ENCODE results near the gene PRLR. TPM values are rescaled to one million over a fixed set of nuclear protein-coding genes. Genes with fewer than 3 reads are reported as not detected.

Gene PRLR
- total and polyA plus RNA-seq, 9 of the 15 experiments (the other 6 are each of a cell fraction or from before 2014, with no cell fraction given) = 0.02 TPM; not detected in 8

GRCh38 chr5:35127006-35127405, 103.3 kb downstream of the PRLR start:
- H3K9ac ChIP-seq (ENCODE audit: insufficient read depth in 1 of 2, low read depth in 2 of 2, low read length in 2 of 2) = no peak overlapping the region
- H3K27ac ChIP-seq (ENCODE audit: extremely low read depth, low read depth, low read length) = no peak overlapping the region
- no TSS peak for BruUV-seq (replicated peaks)
- H3K9me3 ChIP-seq (replicated peaks; ENCODE audit: control insufficient read depth, insufficient read depth, low read depth, low read length) = no peaks in the 10 kb centered on the region
- no peaks in the 10 kb centered on the region for H3K4me1 ChIP-seq (replicated peaks in 1 of 2; ENCODE audit: control insufficient read depth in 2 of 2, insufficient read depth in 2 of 2, low read length in 2 of 2)
- H3K79me2 ChIP-seq (ENCODE audit: control insufficient read depth, insufficient read depth, low read length) = no peaks in the 10 kb centered on the region
- in situ Hi-C loops (cut with MboI) = no loop called here
- ATAC-seq (no peak), FAIRE-seq (no peak), DNase-seq (ENCODE audit: extremely low read depth in 1 of 4, low spot score in 3 of 4) (no peak)
- no peak overlapping the region for H3K4me2 ChIP-seq (ENCODE audit: insufficient read depth, low read length)
- no peak overlapping the region for H2AFZ ChIP-seq (ENCODE audit: low read depth, low read length)
- H3K27me3 ChIP-seq (ENCODE audit: control insufficient read depth in 2 of 2, insufficient read depth in 2 of 2, low read length in 2 of 2) = no peaks in the 10 kb centered on the region
- intact Hi-C loops (cut with micrococcal nuclease) = no loop called here
- CTCF ChIA-PET (ENCODE audit: low intra/inter-chr PET ratio) = no interaction called here
- 6% methylated on average over 1 of the region's 1 CpG for WGBS (ENCODE audit: insufficient coverage, low coverage, missing lambda C conversion rate)
- H3K36me3 ChIP-seq (ENCODE audit: control insufficient read depth, insufficient read depth, low read length) = no peaks in the 10 kb centered on the region
- POLR2A ChIA-PET = no interaction called here
- H3K9me1 ChIP-seq (ENCODE audit: control insufficient read depth, insufficient read depth, low read length) = no peaks in the 10 kb centered on the region
- H4K20me1 ChIP-seq (replicated peaks; ENCODE audit: control insufficient read depth, insufficient read depth, low read length) = no peaks in the 10 kb centered on the region
- no peak overlapping the region for H3K4me3 ChIP-seq
- TF ChIP-seq CHD7 (IDR thresholded peaks at IDR 0.05; ENCODE audit: low read depth, low read length) (no peak), FOXK1 (CRISPR knock-in tag; IDR thresholded peaks at IDR 0.05; ENCODE audit: borderline replicate concordance) (no peak), NR1H2 (CRISPR knock-in tag; IDR thresholded peaks at IDR 0.05) (no peak), ARID3B (CRISPR knock-in tag; IDR thresholded peaks at IDR 0.05; ENCODE audit: borderline replicate concordance) (no peak), ZBTB49 (CRISPR knock-in tag; IDR thresholded peaks at IDR 0.05; ENCODE audit: borderline replicate concordance) (no peak)

Measured in K562 (cell line).